K562 (cell line): ENCODE results near the gene LIMS1. TPM values are rescaled to one million over a fixed set of nuclear protein-coding genes. Genes with fewer than 3 reads are reported as not detected.

ENCODE experiments used
- BDP1 ChIP-seq: IDR thresholded peaks from 3 replicates; pipeline ENCODE4 v1.6.1; 2011; ENCODE audit not compliant: insufficient read length, insufficient read depth
- C11orf30 ChIP-seq: fragments of 450-650 bp; IDR thresholded peaks from 2 replicates; pipeline ENCODE4 v1.6.1; 2016; ENCODE audit warnings: low read depth, mild to moderate bottlenecking
- DACH1 ChIP-seq: fragments of 450-650 bp; IDR thresholded peaks from 2 replicates; pipeline ENCODE4 v1.6.1; 2018; ENCODE audit not compliant: partially characterized antibody
- FOXP1 ChIP-seq: sonication (generic); formaldehyde crosslinking; IDR thresholded peaks from 2 replicates; pipeline ENCODE4 v1.8.0; 2022; ENCODE audit warnings: mild to moderate bottlenecking, missing genetic modification reagents
- FUS ChIP-seq: fragments of 200-400 bp; formaldehyde crosslinking; optimal IDR thresholded peaks from 2 replicates; pipeline ENCODE3; 2017; ENCODE audit warnings: low read depth, low read length
- GMEB1 ChIP-seq: fragments of 250-450 bp; sonication (Bioruptor Pico); IDR thresholded peaks from 2 replicates; pipeline ENCODE4 v1.4.0; 2020; ENCODE audit warnings: mild to moderate bottlenecking
- GTF3C2 ChIP-seq: IDR thresholded peaks from 3 replicates; pipeline ENCODE4 v1.6.1; 2011; ENCODE audit warnings: borderline replicate concordance, mild to moderate bottlenecking, moderate library complexity; ENCODE audit not compliant: insufficient read length; ENCODE audit errors: extremely low read depth
- HIVEP1 ChIP-seq: fragments of 250-450 bp; sonication (Bioruptor Pico); IDR thresholded peaks from 2 replicates; pipeline ENCODE4 v1.4.0; 2020; ENCODE audit warnings: mild to moderate bottlenecking
- MNT ChIP-seq, 2 experiments: fragments of 450-650 bp; conservative IDR thresholded peaks; 2 replicates each; pipeline ENCODE4 v1.6.1; 2017; ENCODE audit warnings: mild to moderate bottlenecking in 2 of 2, moderate library complexity in 2 of 2
- MTA3 ChIP-seq: fragments of 450-650 bp; formaldehyde crosslinking; IDR thresholded peaks from 2 replicates; pipeline ENCODE4 v1.6.1; 2017; ENCODE audit warnings: mild to moderate bottlenecking, borderline replicate concordance
- MYC ChIP-seq, 2 experiments: fragments of 250-450 bp in 1 of 2; sonication (Bioruptor Pico) in 1 of 2; IDR thresholded peaks; 2 replicates each; pipeline versions ENCODE4 v1.5.1 to v1.6.1; 2012 to 2021; ENCODE audit warnings: low read depth in 2 of 2, borderline replicate concordance in 1 of 2, improper control_type of control experiment in 1 of 2, low read length in 1 of 2, mild to moderate bottlenecking in 1 of 2, moderate library complexity in 1 of 2
- POLR2A ChIP-seq: fragments of 450-650 bp; conservative IDR thresholded peaks from 2 replicates; pipeline ENCODE4 v1.6.1; 2016
- SMAD2 ChIP-seq: fragments of 150-350 bp; IDR thresholded peaks from 2 replicates; pipeline ENCODE4 v1.6.1; 2014; ENCODE audit warnings: low read depth, mild to moderate bottlenecking, low read length
- SREBF1 ChIP-seq: fragments of 150-350 bp; IDR thresholded peaks from 2 replicates; pipeline ENCODE4 v1.6.1; 2014; ENCODE audit warnings: antibody characterized with exemption, low read depth, low read length, borderline replicate concordance
- WHSC1 ChIP-seq: IDR thresholded peaks from one replicate; pipeline ENCODE4 v1.6.1; 2012; ENCODE audit warnings: low read length, control low read depth, inconsistent platforms
- XRCC3 ChIP-seq: fragments of 450-650 bp; IDR thresholded peaks from 2 replicates; pipeline ENCODE4 v1.6.1; 2017; ENCODE audit warnings: mild to moderate bottlenecking, moderate library complexity
- ZBED1 ChIP-seq: IDR thresholded peaks from 2 replicates; pipeline ENCODE4 v1.6.1; 2014
- ZKSCAN3 ChIP-seq: fragments of 250-450 bp; sonication (Bioruptor Pico); IDR thresholded peaks from 2 replicates; pipeline ENCODE4 v1.4.0; 2020
- ZNF263 ChIP-seq: sonication (generic); formaldehyde crosslinking; IDR thresholded peaks from 2 replicates; pipeline ENCODE4 v1.8.0; 2022; ENCODE audit warnings: mild to moderate bottlenecking, missing genetic modification reagents, borderline replicate concordance
- polyA plus RNA-seq, 8 experiments: library from polyadenylated mRNA; depleted of rRNA in 4 of 8; stranded (reverse) in 5 of 8; unstranded in 3 of 8; fragments of >200 nt; fragmentation: Nextera tagmentation in 2 of 8; fragmentation: Illumina TruSeq in 1 of 8; extraction: Ambion mirVana in 2 of 8; extraction: Trizol in 1 of 8; gene quantifications; 2 replicates each; pipeline versions ENCODE4 v1.2.1 to v1.2.3, GENCODE V29; 2011 to 2014; ENCODE audit warnings: inconsistent platforms in 1 of 8, missing spikeins in 1 of 8
- total RNA-seq, 7 experiments: library from RNA; depleted of rRNA in 6 of 7; stranded (reverse); fragments of >200 nt in 6 of 7; fragmentation: Illumina TruSeq in 2 of 7; extraction: Trizol in 2 of 7; gene quantifications; 2 replicates each; pipeline versions ENCODE4 v1.2.1 to v1.2.3, GENCODE V29; 2011 to 2021; ENCODE audit warnings: low replicate concordance in 1 of 7
- TF ChIP-seq, protein P1 (sequence below): fragments of 450-650 bp; IDR thresholded peaks from 2 replicates; pipeline ENCODE4 v1.6.1; 2014; ENCODE audit warnings: low read depth, mild to moderate bottlenecking, moderate library complexity, borderline replicate concordance

The LIMS1 gene
- total and polyA plus RNA-seq, 9 of the 15 experiments (the other 6 are each of a cell fraction or from before 2014, with no cell fraction given) = 52.8 to 134 (median 81.0) TPM

GRCh38 chr2:108719149-108720044, 185.1 kb downstream of the LIMS1 start, which contains the start of gene RANBP2 (continued):
- no peak for TF ChIP-seq GTF3C2
- no peak for TF ChIP-seq ZBED1
- peak; percentile 98 for TF ChIP-seq MTA3
- peak; percentile 79; the same call in 1 of the 2 replicates for TF ChIP-seq FOXP1 (CRISPR knock-in tag)
- no peak for TF ChIP-seq SREBF1
- TF ChIP-seq, protein P1, sequence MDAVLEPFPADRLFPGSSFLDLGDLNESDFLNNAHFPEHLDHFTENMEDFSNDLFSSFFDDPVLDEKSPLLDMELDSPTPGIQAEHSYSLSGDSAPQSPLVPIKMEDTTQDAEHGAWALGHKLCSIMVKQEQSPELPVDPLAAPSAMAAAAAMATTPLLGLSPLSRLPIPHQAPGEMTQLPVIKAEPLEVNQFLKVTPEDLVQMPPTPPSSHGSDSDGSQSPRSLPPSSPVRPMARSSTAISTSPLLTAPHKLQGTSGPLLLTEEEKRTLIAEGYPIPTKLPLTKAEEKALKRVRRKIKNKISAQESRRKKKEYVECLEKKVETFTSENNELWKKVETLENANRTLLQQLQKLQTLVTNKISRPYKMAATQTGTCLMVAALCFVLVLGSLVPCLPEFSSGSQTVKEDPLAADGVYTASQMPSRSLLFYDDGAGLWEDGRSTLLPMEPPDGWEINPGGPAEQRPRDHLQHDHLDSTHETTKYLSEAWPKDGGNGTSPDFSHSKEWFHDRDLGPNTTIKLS = peak; percentile 93; the same call in 1 of the 2 replicates
- TF ChIP-seq SMAD2 = no peak
- TF ChIP-seq HIVEP1 (CRISPR knock-in tag) = peak; percentile 12; the same call in 1 of the 2 replicates
- peak; percentile 94 for TF ChIP-seq C11orf30
- TF ChIP-seq ZNF263 (CRISPR knock-in tag) = peak; percentile 87
- TF ChIP-seq MYC (IDR thresholded peaks at IDR 0.05; ENCODE audit: low read depth, low read length) = peak; percentile 100
- peak; percentile 93; the same call in 1 of the 2 replicates for TF ChIP-seq MYC (CRISPR knock-in tag; IDR thresholded peaks at IDR 0.05; ENCODE audit: borderline replicate concordance, low read depth)
- peak; percentile 9 for TF ChIP-seq DACH1
- TF ChIP-seq ZKSCAN3 (CRISPR knock-in tag) = no peak
- peak; percentile 89 to 93 for TF ChIP-seq MNT (conservative IDR thresholded peaks at IDR 0.05)
- TF ChIP-seq GMEB1 (CRISPR knock-in tag) = peak; percentile 100
- no peak for TF ChIP-seq BDP1
- no peak for TF ChIP-seq FUS
- no peak for TF ChIP-seq XRCC3
- peak; percentile 92 for TF ChIP-seq POLR2A
- TF ChIP-seq WHSC1 = no peak
